ENCODE data around the gene JUN. TPM values are rescaled to one million over a fixed set of nuclear protein-coding genes. Genes with fewer than 3 reads are reported as not detected.

Gene JUN
- total and polyA plus RNA-seq, 10 donors, result 8.3 to 162 (median 42.2) TPM

GRCh38 chr1:58821309-58821708, 37.5 kb upstream of the JUN start:
- 87 to 98% (median 94%) methylated on average over 4 of the region's 4 CpGs for whole genome bisulfite sequencing, 5 donors
- intact Hi-C loops (cut with DNase I; ENCODE audit: low total_unique reads), result no loop called here
- Histone ChIP-seq H3K9me3 (peaks cover 0 to 6% (median 1%) of the 10 kb centered on the region in 8 donors), H3K27ac (no peak overlapping the region), H3K36me3 (no peaks in the 10 kb centered on the region), H3K4me3 (no peak overlapping the region), H3K27me3 (replicated peaks in 1 of 7) (no peaks in the 10 kb centered on the region), H3K4me1 (peaks cover 5 to 22% (median 8%) of the 10 kb centered on the region in 6 donors)
- no peak for DNase-seq
- TF ChIP-seq POLR2AphosphoS5 (IDR thresholded peaks at IDR 0.05), result no peak
- TF ChIP-seq CTCF (IDR thresholded peaks at IDR 0.05 in 8 of 11, conservative IDR thresholded peaks at IDR 0.05 in 3 of 11), result no peak
- no peak for TF ChIP-seq POLR2A (IDR thresholded peaks at IDR 0.05)

GRCh38 chr1:58818976-58819375, 35.1 kb upstream of the JUN start:
- intact Hi-C loops (cut with DNase I; ENCODE audit: low total_unique reads), result loop anchor here (10.0 kb wide), 2 partner anchors 246 to 476 kb away; partner anchors contain the start of gene FGGY
- TF ChIP-seq POLR2AphosphoS5 (IDR thresholded peaks at IDR 0.05) (no peak), CTCF (IDR thresholded peaks at IDR 0.05 in 8 of 11, conservative IDR thresholded peaks at IDR 0.05 in 3 of 11) (no peak)

GRCh38 chr1:58818075-58818474, 34.2 kb upstream of the JUN start:
- intact Hi-C loops (cut with DNase I; ENCODE audit: low total_unique reads), result loop anchor here (10.0 kb wide), 2 partner anchors 247 to 477 kb away; partner anchors contain the start of gene FGGY
- H3K36me3 ChIP-seq, result no peaks in the 10 kb centered on the region
- TF ChIP-seq CTCF (IDR thresholded peaks at IDR 0.05 in 8 of 11, conservative IDR thresholded peaks at IDR 0.05 in 3 of 11) (no peak), POLR2A (IDR thresholded peaks at IDR 0.05) (no peak), POLR2AphosphoS5 (IDR thresholded peaks at IDR 0.05) (no peak)
- peaks cover 17 to 52% (median 35%) of the 10 kb centered on the region in 6 donors for H3K4me1 ChIP-seq
- H3K9me3 ChIP-seq, result no peaks in the 10 kb centered on the region
- WGBS, 5 donors, result 82 to 93% (median 90%) methylated on average over 2 of the region's 2 CpGs
- DNase-seq, result no peak
- H3K27me3 ChIP-seq (replicated peaks in 1 of 7), result no peaks in the 10 kb centered on the region
- no peak overlapping the region for H3K4me3 ChIP-seq
- no peak overlapping the region for H3K27ac ChIP-seq

More at GRCh38 chr1:58818976-58819375, 35.1 kb upstream of the JUN start:
- Histone ChIP-seq H3K4me1 (peaks cover 13 to 43% (median 25%) of the 10 kb centered on the region in 6 donors), H3K4me3 (no peak overlapping the region), H3K36me3 (no peaks in the 10 kb centered on the region), H3K9me3 (no peaks in the 10 kb centered on the region), H3K27ac (no peak overlapping the region), H3K27me3 (replicated peaks in 1 of 7) (no peaks in the 10 kb centered on the region)
- no peak for DNase-seq
- 84 to 96% (median 91%) methylated on average over 3 of the region's 3 CpGs for WGBS, 5 donors

- TF ChIP-seq POLR2AphosphoS5 (IDR thresholded peaks at IDR 0.05), result no peak
- TF ChIP-seq CTCF (IDR thresholded peaks at IDR 0.05 in 8 of 11, conservative IDR thresholded peaks at IDR 0.05 in 3 of 11), result no peak
- no peak for TF ChIP-seq POLR2A (IDR thresholded peaks at IDR 0.05)
- Histone ChIP-seq H3K36me3 (no peaks in the 10 kb centered on the region), H3K27me3 (replicated peaks in 1 of 7) (no peaks in the 10 kb centered on the region), H3K9me3 (no peaks in the 10 kb centered on the region), H3K4me1 (peaks cover 17 to 64% (median 44%) of the 10 kb centered on the region in 6 donors), H3K4me3 (peak overlapping the region in 7 of 8 donors; percentile 61 to 83 (median 63)), H3K27ac (peak overlapping the region; percentile 85 to 97 (median 93))
- DNase-seq, result no peak
- WGBS, 5 donors, result 38 to 62% (median 42%) methylated on average over 4 of the region's 4 CpGs
- intact Hi-C loops (cut with DNase I; ENCODE audit: low total_unique reads), result loop anchor here (10.0 kb wide), 2 partner anchors 248 to 478 kb away; partner anchors contain the start of gene FGGY
Measured at GRCh38 chr1:58816747-58817221, 32.9 kb upstream of the JUN start.
